ENCODE results near the gene YY1AP1.
"Not testable (repeated sequence)": the region's sequence is repeated elsewhere in the genome, so short reads cannot be mapped to it uniquely, and the experiment has no call there.

The YY1AP1 gene

DNA sequence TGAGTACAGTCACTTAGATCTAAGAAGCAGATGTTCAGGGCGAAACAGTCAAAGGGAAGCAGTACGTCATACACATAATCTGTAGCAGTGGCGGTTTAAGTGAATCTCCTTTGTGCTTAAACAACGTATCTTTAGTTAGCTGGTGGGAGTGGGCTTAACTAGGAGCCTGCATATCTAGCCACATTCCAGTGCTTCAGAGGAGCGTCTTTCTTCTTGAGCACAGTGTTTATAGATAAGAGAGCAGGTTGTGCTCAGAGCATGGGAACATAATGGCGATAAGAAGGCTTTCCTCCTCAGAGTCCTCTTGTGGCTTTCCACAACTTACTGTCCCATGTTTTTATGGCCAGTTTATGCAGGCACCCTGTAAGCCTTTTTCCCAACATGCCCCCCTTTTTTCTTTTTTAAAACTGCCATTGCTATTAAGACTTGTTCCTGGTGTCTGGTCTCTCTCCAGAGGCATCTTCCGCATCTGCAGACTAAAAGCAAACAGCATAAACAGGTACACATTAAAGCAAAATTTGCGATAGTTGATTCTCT lies 3.5 kb upstream of the YY1AP1 start:
- Histone ChIP-seq H3K9ac (ENCODE audit: low read length) (no peak overlapping the region), H3K27ac (ENCODE audit: low read depth, low read length) (no peak overlapping the region), H3K36me3 (ENCODE audit: control insufficient read depth, insufficient read depth, low read length) (peaks cover 2% of the 10 kb centered on the region)

DNA sequence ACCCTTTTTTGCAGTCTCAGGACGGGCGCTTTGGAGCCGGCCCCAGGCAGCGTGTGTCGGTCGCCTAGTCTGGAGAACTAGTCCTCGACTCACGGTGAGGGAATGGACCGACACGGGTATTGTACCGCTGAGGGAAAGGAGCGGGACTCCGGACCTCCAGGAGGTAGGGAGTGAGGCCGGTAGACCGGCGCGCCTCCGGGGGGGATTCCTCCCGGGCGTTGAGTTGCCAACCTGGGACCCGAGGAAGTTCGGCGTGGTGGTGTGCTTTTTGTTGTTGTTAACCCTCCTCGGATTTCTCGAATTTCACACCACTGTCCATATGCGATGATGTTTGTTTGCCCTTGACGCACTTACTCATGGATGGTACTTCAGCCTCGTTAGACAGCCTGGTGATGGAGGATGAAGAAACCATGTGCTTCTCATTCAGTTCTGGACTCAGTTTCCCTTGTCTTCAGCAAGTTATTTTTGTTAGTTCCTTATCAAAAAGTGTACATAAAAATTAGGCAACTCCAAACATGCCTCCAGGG lies 570 bp upstream of the YY1AP1 start, which contains the start of gene DAP3:
Gene DAP3, plus strand, starts transcription at position 11 of the 527 bp plus-strand sequence. CDS start 20,689 bp downstream, outside the sequence.
- H3K4me1 ChIP-seq (ENCODE audit: control insufficient read depth, insufficient read depth, low read length); H3K36me3 ChIP-seq (ENCODE audit: control insufficient read depth, insufficient read depth, low read length); H3K27me3 ChIP-seq (ENCODE audit: control insufficient read depth, insufficient read depth, low read length): not testable (repeated sequence)
- peak within 1 kb of the TSS; percentile 99 for H3K9ac ChIP-seq (ENCODE audit: low read length)
- peak within 1 kb of the TSS; percentile 96 for H3K27ac ChIP-seq (ENCODE audit: low read depth, low read length)
- peak within 1 kb of the TSS; percentile 99 for H3K4me3 ChIP-seq (ENCODE audit: low read length)

More for the DNA sequence above, 3.5 kb upstream of the YY1AP1 start:
- no peaks in the 10 kb centered on the region for H3K27me3 ChIP-seq (ENCODE audit: control insufficient read depth, insufficient read depth, low read length)
- H3K4me1 ChIP-seq (ENCODE audit: control insufficient read depth, insufficient read depth, low read length) = no peaks in the 10 kb centered on the region
- H3K4me3 ChIP-seq (ENCODE audit: low read length) = no peak overlapping the region

DNA sequence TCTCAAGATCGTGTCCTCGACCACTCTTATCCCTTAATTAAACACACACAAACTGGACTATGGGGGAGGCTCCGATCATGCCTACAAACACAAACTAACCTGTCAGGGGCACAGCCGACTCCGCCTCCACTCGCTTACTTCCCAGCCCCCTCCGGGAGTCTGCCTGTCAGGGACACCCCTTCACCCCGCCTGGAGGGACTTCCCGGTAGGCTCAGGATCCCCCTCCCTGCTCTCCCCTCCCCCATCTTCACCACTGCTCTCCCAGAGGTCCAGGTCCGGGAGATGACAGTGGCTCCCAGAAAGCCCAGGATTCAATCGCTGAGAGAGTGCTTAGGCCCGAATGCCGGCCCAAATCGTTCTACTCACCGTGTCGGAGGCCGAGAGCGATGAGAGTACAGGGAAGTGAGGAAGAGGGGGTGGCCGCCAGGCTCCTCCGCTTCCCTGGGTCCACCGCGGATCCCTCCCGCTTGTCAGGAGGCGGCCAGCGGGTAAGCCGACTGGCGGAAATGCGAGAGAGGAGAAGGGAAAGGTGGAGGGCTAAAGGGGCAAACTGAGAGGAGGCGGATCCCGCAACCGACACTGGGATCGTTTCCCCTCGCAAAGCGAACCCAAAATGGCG lies 760 bp downstream of the YY1AP1 start:
- not testable (repeated sequence) for H3K27me3 ChIP-seq (ENCODE audit: control insufficient read depth, insufficient read depth, low read length)

DNA sequence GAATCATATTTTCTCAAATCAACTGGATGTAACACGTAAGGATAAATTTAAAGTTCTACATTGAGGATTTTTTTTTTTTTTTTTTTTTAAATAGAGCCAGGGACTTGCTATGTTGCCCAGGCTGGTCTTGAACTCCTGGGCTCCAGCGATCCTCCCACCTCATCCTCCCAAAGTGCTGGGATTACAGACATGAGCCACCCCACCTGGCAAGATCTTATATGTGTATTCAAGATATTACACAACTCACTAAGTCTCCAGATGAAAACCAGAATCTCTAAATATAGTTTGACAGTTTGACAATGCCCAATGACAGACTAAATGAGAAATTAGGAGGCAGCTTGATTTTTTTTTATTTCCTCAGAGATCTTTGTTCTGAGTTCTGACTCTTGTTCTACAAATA lies 6.8 kb downstream of the YY1AP1 start:
- no peak overlapping the region for H3K9ac ChIP-seq (ENCODE audit: low read length)
- H3K27ac ChIP-seq (ENCODE audit: low read depth, low read length) = no peak overlapping the region
- peaks cover 3% of the 10 kb centered on the region for H3K4me1 ChIP-seq (ENCODE audit: control insufficient read depth, insufficient read depth, low read length)
- H3K27me3 ChIP-seq (ENCODE audit: control insufficient read depth, insufficient read depth, low read length) = no peaks in the 10 kb centered on the region
- peaks cover 15% of the 10 kb centered on the region for H3K36me3 ChIP-seq (ENCODE audit: control insufficient read depth, insufficient read depth, low read length)
- no peak overlapping the region for H3K4me3 ChIP-seq (ENCODE audit: low read length)

More for the DNA sequence above, 760 bp downstream of the YY1AP1 start:
- not testable (repeated sequence) for H3K36me3 ChIP-seq (ENCODE audit: control insufficient read depth, insufficient read depth, low read length); H3K4me1 ChIP-seq (ENCODE audit: control insufficient read depth, insufficient read depth, low read length)
- Histone ChIP-seq H3K9ac (ENCODE audit: low read length) (peak overlapping the region; percentile 99), H3K4me3 (ENCODE audit: low read length) (peak overlapping the region; percentile 99), H3K27ac (ENCODE audit: low read depth, low read length) (peak overlapping the region; percentile 96)

- no peak overlapping the region for H3K27ac ChIP-seq (ENCODE audit: low read depth, low read length)
- H3K4me3 ChIP-seq (ENCODE audit: low read length) = no peak overlapping the region
- H3K36me3 ChIP-seq (ENCODE audit: control insufficient read depth, insufficient read depth, low read length) = peaks cover 25% of the 10 kb centered on the region
- H3K9ac ChIP-seq (ENCODE audit: low read length) = no peak overlapping the region
- H3K27me3 ChIP-seq (ENCODE audit: control insufficient read depth, insufficient read depth, low read length) = no peaks in the 10 kb centered on the region
- no peaks in the 10 kb centered on the region for H3K4me1 ChIP-seq (ENCODE audit: control insufficient read depth, insufficient read depth, low read length)
Observed at GRCh38 chr1:155680531-155680930, 8.0 kb downstream of the YY1AP1 start.

- H3K36me3 ChIP-seq (ENCODE audit: control insufficient read depth, insufficient read depth, low read length) = peaks cover 28% of the 10 kb centered on the region
- H3K4me3 ChIP-seq (ENCODE audit: low read length); H3K27me3 ChIP-seq (ENCODE audit: control insufficient read depth, insufficient read depth, low read length); H3K4me1 ChIP-seq (ENCODE audit: control insufficient read depth, insufficient read depth, low read length); H3K27ac ChIP-seq (ENCODE audit: low read depth, low read length); H3K9ac ChIP-seq (ENCODE audit: low read length): not testable (repeated sequence)
Observed at GRCh38 chr1:155678992-155679391, 9.6 kb downstream of the YY1AP1 start.

- Histone ChIP-seq H3K27ac (ENCODE audit: low read depth, low read length) (no peak overlapping the region), H3K36me3 (ENCODE audit: control insufficient read depth, insufficient read depth, low read length) (peaks cover 30% of the 10 kb centered on the region), H3K27me3 (ENCODE audit: control insufficient read depth, insufficient read depth, low read length) (no peaks in the 10 kb centered on the region), H3K4me1 (ENCODE audit: control insufficient read depth, insufficient read depth, low read length) (no peaks in the 10 kb centered on the region), H3K9ac (ENCODE audit: low read length) (no peak overlapping the region), H3K4me3 (ENCODE audit: low read length) (no peak overlapping the region)
Observed at GRCh38 chr1:155678027-155678426, 10.5 kb downstream of the YY1AP1 start.

GRCh38 chr1:155673003-155673402 lies 15.6 kb downstream of the YY1AP1 start:
- Histone ChIP-seq H3K4me3 (ENCODE audit: low read length) (no peak overlapping the region), H3K27me3 (ENCODE audit: control insufficient read depth, insufficient read depth, low read length) (no peaks in the 10 kb centered on the region), H3K9ac (ENCODE audit: low read length) (no peak overlapping the region), H3K36me3 (ENCODE audit: control insufficient read depth, insufficient read depth, low read length) (peaks cover 43% of the 10 kb centered on the region), H3K4me1 (ENCODE audit: control insufficient read depth, insufficient read depth, low read length) (no peaks in the 10 kb centered on the region), H3K27ac (ENCODE audit: low read depth, low read length) (no peak overlapping the region)

- H3K27ac ChIP-seq (ENCODE audit: low read depth, low read length) = no peak overlapping the region
- no peaks in the 10 kb centered on the region for H3K4me1 ChIP-seq (ENCODE audit: control insufficient read depth, insufficient read depth, low read length)
- no peak overlapping the region for H3K4me3 ChIP-seq (ENCODE audit: low read length)
- no peaks in the 10 kb centered on the region for H3K27me3 ChIP-seq (ENCODE audit: control insufficient read depth, insufficient read depth, low read length)
- H3K9ac ChIP-seq (ENCODE audit: low read length) = no peak overlapping the region
- peaks cover 44% of the 10 kb centered on the region for H3K36me3 ChIP-seq (ENCODE audit: control insufficient read depth, insufficient read depth, low read length)
Observed at GRCh38 chr1:155671750-155672149, 16.8 kb downstream of the YY1AP1 start.

DNA sequence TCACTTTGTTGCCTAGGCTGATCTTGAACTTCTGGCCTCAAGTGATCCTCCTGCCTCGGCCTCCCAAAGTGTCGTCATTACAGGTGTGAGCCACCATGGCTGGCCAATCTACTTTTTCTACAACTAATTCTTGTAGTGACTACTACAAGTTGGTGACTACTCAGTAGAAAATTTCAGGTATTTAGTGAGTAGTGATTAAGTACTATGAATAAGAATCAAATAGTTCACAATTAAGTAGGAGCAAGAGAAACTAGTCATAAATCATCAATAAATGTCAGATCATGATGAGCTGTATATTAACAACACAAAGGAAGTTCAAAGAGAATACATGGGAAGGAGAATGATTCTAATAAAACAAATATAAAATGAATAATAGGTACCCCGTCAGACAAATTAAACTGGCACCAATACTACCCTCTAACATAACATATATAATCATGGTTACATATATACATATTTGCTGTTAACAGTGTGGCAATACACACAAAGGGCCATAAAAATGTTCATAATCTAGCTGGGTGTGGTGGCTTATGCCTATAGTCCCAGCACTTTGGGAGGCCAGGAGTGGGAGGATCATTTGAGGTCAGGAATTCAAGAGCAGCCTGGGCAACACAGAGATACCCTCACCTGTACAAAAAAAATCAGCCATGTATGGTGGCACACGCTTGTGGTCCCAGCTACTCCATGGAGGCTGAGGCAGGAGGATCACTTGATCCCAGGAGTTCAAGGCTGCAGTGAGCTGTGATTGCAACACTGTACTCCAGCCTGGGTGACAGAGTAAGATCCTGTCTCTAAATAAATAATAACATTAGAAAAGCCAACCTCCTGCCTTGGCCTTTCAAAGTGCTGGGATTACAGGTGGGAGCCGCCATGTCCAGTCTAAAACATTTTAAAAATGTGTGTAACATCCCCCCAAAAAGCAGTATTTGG lies 19.1 kb downstream of the YY1AP1 start:
- peaks cover 45% of the 10 kb centered on the region for H3K36me3 ChIP-seq (ENCODE audit: control insufficient read depth, insufficient read depth, low read length)
- no peak overlapping the region for H3K4me3 ChIP-seq (ENCODE audit: low read length)
- no peaks in the 10 kb centered on the region for H3K4me1 ChIP-seq (ENCODE audit: control insufficient read depth, insufficient read depth, low read length)
- no peaks in the 10 kb centered on the region for H3K27me3 ChIP-seq (ENCODE audit: control insufficient read depth, insufficient read depth, low read length)
- no peak overlapping the region for H3K27ac ChIP-seq (ENCODE audit: low read depth, low read length)
- H3K9ac ChIP-seq (ENCODE audit: low read length) = no peak overlapping the region

DNA sequence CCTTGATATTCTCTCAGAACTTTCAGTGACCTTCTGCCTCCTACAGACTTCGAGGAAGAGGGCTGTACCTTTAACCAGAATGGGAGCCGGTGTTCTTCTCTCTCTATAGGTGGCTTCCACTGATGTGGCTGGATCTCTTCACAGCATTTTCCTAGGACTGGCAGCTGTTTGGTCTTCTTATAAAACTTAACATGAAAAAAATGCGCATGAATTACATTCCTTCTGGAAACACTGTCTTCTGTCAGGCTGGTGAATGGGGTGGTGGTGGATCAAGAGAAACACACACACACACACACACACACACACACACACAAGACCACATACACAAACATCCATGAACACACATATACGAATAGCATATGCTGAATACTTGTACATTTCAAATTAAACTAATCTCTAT lies 27.3 kb downstream of the YY1AP1 start:
- not testable (repeated sequence) for H3K4me3 ChIP-seq (ENCODE audit: low read length); H3K27ac ChIP-seq (ENCODE audit: low read depth, low read length); H3K9ac ChIP-seq (ENCODE audit: low read length); H3K4me1 ChIP-seq (ENCODE audit: control insufficient read depth, insufficient read depth, low read length); H3K27me3 ChIP-seq (ENCODE audit: control insufficient read depth, insufficient read depth, low read length)
- peaks cover 31% of the 10 kb centered on the region for H3K36me3 ChIP-seq (ENCODE audit: control insufficient read depth, insufficient read depth, low read length)

DNA sequence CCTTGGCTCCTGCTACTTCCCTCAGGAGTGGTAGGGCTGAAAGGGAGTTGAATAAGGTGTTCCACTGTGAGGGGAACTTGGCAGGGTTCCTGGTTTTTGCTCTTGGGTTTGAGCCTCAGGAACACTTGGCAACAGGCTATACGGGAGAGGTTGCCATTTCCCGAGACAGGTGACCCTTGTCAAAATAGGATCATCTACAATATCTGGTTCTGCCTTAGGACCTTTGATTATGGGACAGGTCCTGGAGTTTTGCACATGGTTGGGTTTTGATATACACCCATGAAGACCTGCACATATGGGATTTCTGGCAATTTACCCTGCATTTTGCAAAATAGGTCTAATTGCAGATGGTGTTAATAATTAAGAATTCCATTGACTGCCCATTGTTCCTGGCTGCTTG lies 31.1 kb downstream of the YY1AP1 start:
- H3K9ac ChIP-seq (ENCODE audit: low read length) = no peak overlapping the region
- no peak overlapping the region for H3K27ac ChIP-seq (ENCODE audit: low read depth, low read length)
- peaks cover 17% of the 10 kb centered on the region for H3K36me3 ChIP-seq (ENCODE audit: control insufficient read depth, insufficient read depth, low read length)
- no peaks in the 10 kb centered on the region for H3K4me1 ChIP-seq (ENCODE audit: control insufficient read depth, insufficient read depth, low read length)
- H3K27me3 ChIP-seq (ENCODE audit: control insufficient read depth, insufficient read depth, low read length) = no peaks in the 10 kb centered on the region
- H3K4me3 ChIP-seq (ENCODE audit: low read length) = no peak overlapping the region
